DND-41 (cell line): Measurements from ENCODE around the gene TMEM245.

Source experiments
- ATAC-seq: fragments of 200-7000 bp; cut with Tn5 transposase; 3 replicates; pipeline ENCODE4 v1.9.1; 2021; ENCODE audit warnings: low read depth; ENCODE audit not compliant: insufficient read depth
- DNase-seq: peaks from one replicate; pipeline ENCODE4 v3.0.0-alpha.2; 2020
- H2AFZ ChIP-seq: 2 replicates; pipeline ENCODE4 v1.6.0; 2012; ENCODE audit warnings: low read depth, low read length
- H3K27ac ChIP-seq: 2 replicates; pipeline ENCODE4 v1.5.1; 2012; ENCODE audit warnings: low read length, inconsistent platforms
- H3K27me3 ChIP-seq: fragments of 200-600 bp; sonication (generic); 2 replicates; pipeline ENCODE4 v1.6.0; 2012; ENCODE audit warnings: low read length, mild to moderate bottlenecking, inconsistent platforms; ENCODE audit not compliant: insufficient read depth, poor library complexity
- H3K36me3 ChIP-seq: 2 replicates; pipeline ENCODE4 v1.5.1; 2012; ENCODE audit warnings: low read length, inconsistent platforms; ENCODE audit not compliant: insufficient read depth
- H3K4me1 ChIP-seq: 2 replicates; pipeline ENCODE4 v1.5.1; 2012; ENCODE audit warnings: mild to moderate bottlenecking, low read length; ENCODE audit not compliant: insufficient read depth
- H3K4me2 ChIP-seq: 2 replicates; pipeline ENCODE4 v1.6.0; 2012; ENCODE audit warnings: mild to moderate bottlenecking, moderate library complexity, low read length, inconsistent platforms; ENCODE audit not compliant: insufficient read depth
- H3K4me3 ChIP-seq, 2 experiments: fragments of 200-600 bp in 1 of 2; shearing (Covaris generic) in 1 of 2; 2 replicates each; pipeline ENCODE4 v1.5.1; 2012 to 2016; ENCODE audit warnings: inconsistent platforms in 2 of 2, low read length in 2 of 2, mild to moderate bottlenecking in 2 of 2, low read depth in 1 of 2, moderate library complexity in 1 of 2
- H3K79me2 ChIP-seq: 2 replicates; pipeline ENCODE4 v1.6.0; 2012; ENCODE audit warnings: low read length, inconsistent platforms; ENCODE audit not compliant: insufficient read depth
- H3K9ac ChIP-seq: 2 replicates; pipeline ENCODE4 v1.6.0; 2012; ENCODE audit warnings: low read depth, mild to moderate bottlenecking, inconsistent platforms, low read length, moderate library complexity
- H3K9me3 ChIP-seq: 2 replicates; pipeline ENCODE4 v1.5.1; 2012; ENCODE audit warnings: low read length, moderate library complexity, mild to moderate bottlenecking, inconsistent platforms; ENCODE audit not compliant: insufficient read depth, severe bottlenecking
- H4K20me1 ChIP-seq: 2 replicates; pipeline ENCODE4 v1.6.0; 2012; ENCODE audit warnings: low read length; ENCODE audit not compliant: insufficient read depth
- CTCF ChIP-seq: IDR thresholded peaks from 2 replicates; pipeline ENCODE4 v1.5.1; 2012; ENCODE audit warnings: borderline replicate concordance, low read length, moderate library complexity, mild to moderate bottlenecking; ENCODE audit not compliant: poor library complexity, severe bottlenecking; ENCODE audit errors: extremely low read depth
- EZH2 ChIP-seq: IDR thresholded peaks from 3 replicates; pipeline ENCODE4 v1.6.1; 2012; ENCODE audit warnings: borderline replicate concordance, low read depth, mild to moderate bottlenecking, moderate library complexity, low read length, inconsistent platforms; ENCODE audit not compliant: severe bottlenecking

Gene TMEM245

GRCh38 chr9:109141375-109141774 lies 21.6 kb upstream of the TMEM245 start:
- Histone ChIP-seq H3K36me3 (no peaks in the 10 kb centered on the region), H3K4me1 (no peaks in the 10 kb centered on the region), H3K4me2 (no peak overlapping the region), H3K9ac (no peak overlapping the region), H3K9me3 (no peaks in the 10 kb centered on the region), H3K79me2 (no peaks in the 10 kb centered on the region), H3K27me3 (no peaks in the 10 kb centered on the region), H2AFZ (no peak overlapping the region), H3K4me3 (no peak overlapping the region), H3K27ac (no peak overlapping the region), H4K20me1 (no peaks in the 10 kb centered on the region)
- DNase-seq (no peak), ATAC-seq (no peak)
- no peak for TF ChIP-seq EZH2
- TF ChIP-seq CTCF, result no peak

GRCh38 chr9:109139851-109140250 lies 20.1 kb upstream of the TMEM245 start:
- no peaks in the 10 kb centered on the region for H4K20me1 ChIP-seq
- no peak overlapping the region for H2AFZ ChIP-seq
- no peak overlapping the region for H3K27ac ChIP-seq
- H3K4me1 ChIP-seq, result no peaks in the 10 kb centered on the region
- ATAC-seq (no peak), DNase-seq (no peak)
- H3K36me3 ChIP-seq, result no peaks in the 10 kb centered on the region
- TF ChIP-seq EZH2 (no peak), CTCF (no peak)
- H3K9ac ChIP-seq, result no peak overlapping the region
- H3K79me2 ChIP-seq, result no peaks in the 10 kb centered on the region
- no peak overlapping the region for H3K4me3 ChIP-seq
- H3K4me2 ChIP-seq, result no peak overlapping the region
- no peaks in the 10 kb centered on the region for H3K9me3 ChIP-seq
- H3K27me3 ChIP-seq, result no peaks in the 10 kb centered on the region

GRCh38 chr9:109138421-109138820 lies 18.7 kb upstream of the TMEM245 start:
- ATAC-seq (no peak), DNase-seq (no peak)
- H3K9me3 ChIP-seq, result no peaks in the 10 kb centered on the region
- H2AFZ ChIP-seq, result no peak overlapping the region
- H3K4me2 ChIP-seq, result no peak overlapping the region
- no peak overlapping the region for H3K9ac ChIP-seq
- H4K20me1 ChIP-seq, result no peaks in the 10 kb centered on the region
- no peak overlapping the region for H3K27ac ChIP-seq
- no peaks in the 10 kb centered on the region for H3K4me1 ChIP-seq
- no peak overlapping the region for H3K4me3 ChIP-seq
- no peak for TF ChIP-seq EZH2
- TF ChIP-seq CTCF, result no peak
- H3K79me2 ChIP-seq, result no peaks in the 10 kb centered on the region
- no peaks in the 10 kb centered on the region for H3K27me3 ChIP-seq
- H3K36me3 ChIP-seq, result no peaks in the 10 kb centered on the region

- Histone ChIP-seq H3K4me3 (no peak overlapping the region), H3K9me3 (no peaks in the 10 kb centered on the region), H3K27me3 (no peaks in the 10 kb centered on the region), H2AFZ (no peak overlapping the region), H3K36me3 (no peaks in the 10 kb centered on the region), H3K27ac (no peak overlapping the region), H3K9ac (no peak overlapping the region), H4K20me1 (no peaks in the 10 kb centered on the region), H3K4me2 (no peak overlapping the region), H3K79me2 (no peaks in the 10 kb centered on the region), H3K4me1 (0 out of 2 replicates have a peak, but pooled peaks cover 3% of the 10 kb centered on the region)
- DNase-seq (no peak), ATAC-seq (no peak)
- no peak for TF ChIP-seq CTCF
- no peak for TF ChIP-seq EZH2
Observed at GRCh38 chr9:109134167-109134578, 14.4 kb upstream of the TMEM245 start.
